Fibroblast of upper back skin (primary cell): ENCODE data around the gene TULP4.
"Not testable (repeated sequence)": the region's sequence is repeated elsewhere in the genome, so short reads cannot be mapped to it uniquely, and the experiment has no call there.

Experiments
- DNase-seq: peaks from one replicate; pipeline ENCODE4 v3.0.0-alpha.2; 2013

The TULP4 gene

DNA sequence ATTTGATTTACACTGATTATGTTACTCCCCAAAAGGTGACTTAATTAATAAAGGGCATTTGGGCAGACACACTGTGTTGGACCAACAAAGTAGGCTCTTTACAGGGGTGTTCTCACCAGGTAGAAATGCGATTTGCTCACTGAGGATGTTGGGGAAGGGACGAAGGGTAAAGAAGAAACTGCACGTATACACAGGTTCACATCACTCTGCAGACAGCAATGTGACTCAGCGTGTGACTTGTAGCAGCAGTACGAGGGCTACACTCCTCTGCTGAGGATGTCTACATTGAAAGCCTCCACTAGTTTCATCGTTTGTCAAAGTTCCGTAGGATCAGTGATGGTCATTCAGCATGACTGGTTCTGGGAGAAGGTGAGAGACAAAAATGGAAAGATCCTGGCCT, 194.9 kb downstream of the TULP4 start:
- no peak for DNase-seq

DNA sequence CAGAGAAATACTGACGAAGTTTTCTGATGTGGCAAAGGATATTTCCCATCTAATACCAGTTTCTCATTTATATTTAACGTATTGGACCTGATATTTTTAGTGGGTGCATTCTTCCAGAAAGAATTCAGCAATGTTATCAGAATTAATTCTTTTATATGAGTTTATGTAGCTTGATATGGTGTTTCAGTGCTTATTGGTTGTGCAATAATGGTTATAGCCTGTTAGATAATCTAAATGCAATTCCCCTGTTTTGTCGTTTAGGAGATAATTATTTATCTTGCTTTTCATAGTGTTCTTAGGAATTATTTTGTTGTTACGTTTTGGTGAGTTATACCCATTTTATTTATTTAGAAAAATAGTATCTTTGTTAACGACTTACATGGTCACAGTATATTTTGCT, 196.2 kb downstream of the TULP4 start:
- no peak for DNase-seq

- DNase-seq = no peak
These were observed 197.2 kb downstream of the TULP4 start for GRCh38 chr6:158509465-158509864.

DNA sequence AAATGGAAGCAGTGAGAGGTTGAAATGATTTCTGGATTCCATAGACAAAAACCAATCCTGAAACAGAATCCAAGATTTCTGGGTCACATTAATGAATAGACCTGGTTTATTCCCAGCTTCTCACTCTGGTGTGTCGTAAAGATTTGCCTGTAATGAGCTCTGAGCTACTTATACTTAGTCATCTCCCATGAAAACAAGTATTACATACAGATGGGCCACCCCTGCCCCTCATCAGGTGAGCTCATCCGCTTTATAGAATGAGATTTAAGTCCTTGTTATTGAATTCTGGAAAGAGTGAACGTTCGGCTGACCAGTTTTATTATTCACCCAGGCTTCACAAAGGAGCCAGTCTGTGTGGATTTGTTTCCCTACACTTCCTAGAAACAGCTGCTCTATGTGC, 200.5 kb downstream of the TULP4 start:
- DNase-seq = no peak

- DNase-seq = no peak
These were observed 201.9 kb downstream of the TULP4 start for GRCh38 chr6:158514176-158514575.

- DNase-seq = no peak
These were observed 202.7 kb downstream of the TULP4 start for GRCh38 chr6:158514991-158515390.

GRCh38 chr6:158516098-158516497, 203.8 kb downstream of the TULP4 start:
- DNase-seq = no peak

DNA sequence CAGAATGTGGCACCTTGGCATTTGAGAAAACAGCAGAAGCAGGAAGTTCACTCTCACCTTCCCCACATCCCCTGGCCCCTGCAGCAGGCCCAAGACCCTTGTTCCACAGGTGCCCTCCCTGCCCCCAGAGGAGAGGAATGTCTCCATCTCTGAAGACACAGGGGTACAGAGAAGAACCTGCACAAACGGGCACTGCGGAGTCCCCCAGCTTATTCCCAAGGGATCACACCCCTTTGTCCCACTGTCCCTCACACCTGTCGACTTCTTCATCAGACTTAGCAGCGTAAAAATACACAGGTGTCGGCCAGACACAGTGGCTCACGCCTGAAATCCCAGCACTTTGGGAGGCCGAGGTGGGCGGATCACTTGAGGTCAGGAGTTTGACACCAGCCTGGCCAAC, 204.8 kb downstream of the TULP4 start:
- no peak for DNase-seq

GRCh38 chr6:158517581-158517980, 205.3 kb downstream of the TULP4 start:
- DNase-seq = no peak

DNA sequence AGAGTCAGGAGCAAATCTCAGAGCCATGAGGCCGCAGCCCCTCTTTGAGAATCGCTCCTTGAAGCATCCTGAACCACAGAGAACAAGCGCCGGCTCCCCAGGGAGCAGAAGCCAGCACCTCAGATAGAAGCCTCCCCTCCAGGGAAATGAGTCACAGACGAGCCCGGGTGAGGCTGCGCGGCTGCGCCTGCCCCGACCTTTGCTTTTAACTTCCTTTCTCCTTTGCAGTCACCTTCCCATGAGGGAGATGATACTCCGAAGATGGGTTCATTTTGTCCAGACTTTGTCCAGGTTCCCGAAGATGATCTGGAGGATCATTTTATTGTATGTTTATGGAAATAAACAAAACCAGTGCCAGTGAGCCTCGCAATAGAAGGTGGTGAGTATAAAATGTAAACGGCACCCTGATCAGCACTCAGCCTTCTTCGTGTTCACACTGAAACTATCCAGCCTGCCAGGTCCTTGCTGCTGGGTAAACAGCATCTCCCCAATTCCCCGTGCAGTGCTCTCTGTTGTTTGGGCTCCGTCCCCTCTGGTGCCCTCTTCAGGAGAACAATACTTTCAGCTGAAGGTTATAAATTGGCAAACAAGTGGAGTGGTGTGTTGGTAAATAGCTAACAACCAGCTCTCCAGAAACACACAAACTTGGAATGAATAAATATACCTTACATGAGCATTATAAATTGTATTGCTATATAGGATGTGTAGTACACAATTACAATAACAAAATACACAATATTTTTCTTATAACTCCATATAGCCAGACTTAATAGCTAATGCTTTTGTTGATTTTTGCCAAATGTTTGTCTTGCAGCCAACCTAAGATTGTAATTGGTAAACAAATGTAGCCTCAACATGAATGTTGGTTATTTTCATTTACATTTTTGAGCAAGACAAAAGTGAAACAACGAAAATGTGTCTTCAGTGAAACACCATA, 206.2 kb downstream of the TULP4 start:
- DNase-seq = peak; percentile 74

DNA sequence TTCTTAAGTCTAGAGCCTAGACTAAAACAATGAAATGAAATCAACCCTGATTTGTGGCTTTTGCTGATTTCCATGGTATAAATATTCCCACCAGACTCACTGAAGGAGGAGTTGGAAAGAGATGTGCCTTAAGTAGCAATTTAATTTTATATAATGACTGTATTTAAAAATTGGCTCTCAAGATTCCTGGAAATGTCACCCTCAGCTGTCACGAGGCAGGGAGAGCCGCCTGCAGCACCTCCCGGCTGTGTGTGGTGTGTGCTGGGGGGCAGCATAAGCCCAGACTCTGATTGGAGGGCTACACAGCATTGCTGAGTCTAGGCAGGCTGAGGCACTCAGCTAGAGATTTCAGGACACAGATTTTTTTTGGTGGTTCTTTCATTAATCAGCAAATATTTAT, 207.0 kb downstream of the TULP4 start:
- no peak for DNase-seq

DNA sequence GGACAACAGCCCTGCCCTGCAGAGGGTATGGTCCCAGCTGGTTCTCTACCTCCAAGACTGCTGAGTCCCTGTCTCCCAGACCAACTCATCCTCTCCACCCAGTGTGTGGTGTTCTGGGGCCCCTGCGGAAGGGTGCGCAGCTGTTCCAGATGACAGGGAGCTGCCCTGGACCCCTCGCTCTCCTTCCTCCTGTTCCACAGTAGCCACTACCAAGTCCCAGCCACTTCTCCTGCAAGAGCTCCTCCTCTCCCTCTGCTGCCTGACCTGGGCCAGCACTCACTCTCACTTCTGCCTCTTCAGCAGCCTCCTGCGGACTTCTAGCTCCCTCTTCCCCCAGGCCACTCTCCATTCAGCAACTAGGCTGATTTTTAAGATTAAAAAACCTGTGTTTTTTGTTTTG, 207.5 kb downstream of the TULP4 start:
- no peak for DNase-seq

GRCh38 chr6:158520975-158521374, 208.7 kb downstream of the TULP4 start:
- DNase-seq = not testable (repeated sequence)

GRCh38 chr6:158521759-158522158, 209.5 kb downstream of the TULP4 start:
- no peak for DNase-seq

DNA sequence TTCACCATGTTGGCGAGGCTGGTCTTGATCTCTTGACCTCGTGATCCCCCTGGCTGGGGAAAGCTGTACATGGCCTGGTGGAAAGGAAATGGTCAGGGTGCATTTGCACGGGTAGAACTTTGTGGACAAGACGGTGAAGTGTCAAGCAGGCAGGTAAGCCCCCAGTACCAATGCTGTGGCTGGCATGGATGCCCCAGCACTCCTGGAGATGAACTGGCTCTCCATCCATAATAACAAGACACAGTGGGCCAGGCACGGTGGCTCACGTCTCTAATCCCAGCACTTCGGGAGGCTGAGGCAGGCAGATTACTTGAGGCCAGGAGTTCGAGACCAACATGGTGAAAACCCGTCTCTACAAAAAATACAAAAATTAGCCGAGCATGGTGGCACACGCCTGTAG, 210.4 kb downstream of the TULP4 start:
- DNase-seq = no peak

GRCh38 chr6:158524311-158524710, 212.0 kb downstream of the TULP4 start:
- DNase-seq = no peak

DNA sequence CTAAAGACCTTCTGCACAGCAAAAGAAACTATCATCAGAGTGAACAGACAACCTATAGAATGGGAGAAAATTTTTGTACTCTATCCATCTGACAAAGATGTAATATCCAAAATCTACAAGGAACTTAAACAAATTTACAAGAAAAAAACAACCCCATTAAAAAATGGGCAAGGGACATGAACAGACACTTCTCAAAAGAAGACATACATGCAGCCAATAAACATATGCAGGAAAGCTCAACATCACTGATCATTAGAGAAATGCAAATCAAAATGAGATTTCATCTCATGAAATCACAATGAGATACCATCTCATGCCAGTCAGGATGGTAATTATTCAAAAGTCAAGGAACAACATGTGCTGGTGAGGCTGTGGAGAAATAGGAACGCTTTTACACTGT, 215.6 kb downstream of the TULP4 start:
- not testable (repeated sequence) for DNase-seq

- DNase-seq = no peak
These were observed 216.6 kb downstream of the TULP4 start for GRCh38 chr6:158528826-158529225.

GRCh38 chr6:158529629-158530028, 217.4 kb downstream of the TULP4 start:
- no peak for DNase-seq

DNA sequence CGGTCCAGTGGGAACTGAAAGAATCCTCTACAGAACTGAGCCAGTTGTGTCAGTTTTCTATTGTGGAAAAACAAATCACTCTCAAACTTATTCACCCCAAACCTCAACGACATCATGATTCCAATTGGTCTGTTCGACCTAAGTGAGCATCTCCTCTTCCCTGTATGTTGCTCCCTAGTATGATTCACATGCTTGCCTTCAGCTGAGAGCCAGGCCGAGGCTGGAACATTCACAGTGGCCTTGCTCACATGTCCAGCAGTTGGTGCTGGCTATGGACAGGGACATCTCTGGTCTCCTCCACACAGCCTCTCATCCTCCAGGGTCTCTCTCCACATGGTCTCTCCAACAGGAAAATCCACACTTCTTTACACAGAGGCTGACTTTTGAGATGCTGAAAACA, 219.3 kb downstream of the TULP4 start:
- no peak for DNase-seq

GRCh38 chr6:158531970-158532369, 219.7 kb downstream of the TULP4 start:
- no peak for DNase-seq

GRCh38 chr6:158536084-158536890, 224.0 kb downstream of the TULP4 start:
- peak; percentile 60 for DNase-seq

GRCh38 chr6:158536891-158537798, 224.9 kb downstream of the TULP4 start:
- DNase-seq = no peak
